ENCODE data around the gene C2orf49.

Gene C2orf49

GRCh38 chr2:105393373-105394055 is 56.2 kb downstream of the C2orf49 start:
- H3K27me3 ChIP-seq (ENCODE audit: insufficient read depth, poor library complexity, severe bottlenecking), result peaks cover 17% of the 10 kb centered on the region
- TF ChIP-seq POLR2AphosphoS5 (IDR thresholded peaks at IDR 0.05; ENCODE audit: low read depth), result no peak
- TF ChIP-seq REST (IDR thresholded peaks at IDR 0.05; ENCODE audit: insufficient replicate concordance, low read depth), result no peak
- TF ChIP-seq SPI1 (IDR thresholded peaks at IDR 0.05; ENCODE audit: borderline replicate concordance, low read depth), result no peak
- no peak for TF ChIP-seq CTCF (IDR thresholded peaks at IDR 0.05; ENCODE audit: insufficient read depth, low read length)
- TF ChIP-seq GABPA (IDR thresholded peaks at IDR 0.05; ENCODE audit: low read depth), result no peak
- DNase-seq (ENCODE audit: low read depth in 1 of 2, low spot score in 1 of 2), result no peak

GRCh38 chr2:105394951-105395611 is 57.7 kb downstream of the C2orf49 start:
- Histone ChIP-seq H3K27me3 (ENCODE audit: insufficient read depth, poor library complexity, severe bottlenecking) (peaks cover 29% of the 10 kb centered on the region), H3K27ac (replicated peaks) (no peak overlapping the region), H3K4me3 (replicated peaks; ENCODE audit: insufficient read depth, low read length) (no peak overlapping the region)
- no peak for DNase-seq (ENCODE audit: low read depth in 1 of 2, low spot score in 1 of 2)
- no peak for TF ChIP-seq POLR2AphosphoS5 (IDR thresholded peaks at IDR 0.05; ENCODE audit: low read depth)
- no peak for TF ChIP-seq CTCF (IDR thresholded peaks at IDR 0.05; ENCODE audit: insufficient read depth, low read length)
- TF ChIP-seq REST (IDR thresholded peaks at IDR 0.05; ENCODE audit: insufficient replicate concordance, low read depth), result no peak
- no peak for TF ChIP-seq GABPA (IDR thresholded peaks at IDR 0.05; ENCODE audit: low read depth)
- no peak for TF ChIP-seq SPI1 (IDR thresholded peaks at IDR 0.05; ENCODE audit: borderline replicate concordance, low read depth)

More at GRCh38 chr2:105393373-105394055, 56.2 kb downstream of the C2orf49 start:
- H3K27ac ChIP-seq (replicated peaks), result no peak overlapping the region
- H3K4me3 ChIP-seq (replicated peaks; ENCODE audit: insufficient read depth, low read length), result no peak overlapping the region

GRCh38 chr2:105395691-105396090 is 58.4 kb downstream of the C2orf49 start:
- Histone ChIP-seq H3K4me3 (replicated peaks; ENCODE audit: insufficient read depth, low read length) (no peak overlapping the region), H3K27ac (replicated peaks) (no peak overlapping the region), H3K27me3 (ENCODE audit: insufficient read depth, poor library complexity, severe bottlenecking) (peaks cover 29% of the 10 kb centered on the region)
- DNase-seq (ENCODE audit: low read depth in 1 of 2, low spot score in 1 of 2), result no peak
- no peak for TF ChIP-seq CTCF (IDR thresholded peaks at IDR 0.05; ENCODE audit: insufficient read depth, low read length)
- no peak for TF ChIP-seq SPI1 (IDR thresholded peaks at IDR 0.05; ENCODE audit: borderline replicate concordance, low read depth)
- no peak for TF ChIP-seq GABPA (IDR thresholded peaks at IDR 0.05; ENCODE audit: low read depth)
- no peak for TF ChIP-seq REST (IDR thresholded peaks at IDR 0.05; ENCODE audit: insufficient replicate concordance, low read depth)
- TF ChIP-seq POLR2AphosphoS5 (IDR thresholded peaks at IDR 0.05; ENCODE audit: low read depth), result no peak

Data from HL-60 (cell line).